Iris pigment epithelial cell (primary cell): ENCODE measurements around the gene JPH3.
"Not testable (repeated sequence)": the region's sequence is repeated elsewhere in the genome, so short reads cannot be mapped to it uniquely, and the experiment has no call there.

ENCODE experiments used
- DNase-seq: peaks from one replicate; pipeline ENCODE4 v3.0.0-alpha.2; 2011; ENCODE audit warnings: low read depth

The JPH3 gene

GRCh38 chr16:87654826-87655225, 52.5 kb downstream of the JPH3 start:
- no peak for DNase-seq

- DNase-seq, result peak; percentile 18
These were observed 54.0 kb downstream of the JPH3 start for GRCh38 chr16:87656328-87656727.

DNA sequence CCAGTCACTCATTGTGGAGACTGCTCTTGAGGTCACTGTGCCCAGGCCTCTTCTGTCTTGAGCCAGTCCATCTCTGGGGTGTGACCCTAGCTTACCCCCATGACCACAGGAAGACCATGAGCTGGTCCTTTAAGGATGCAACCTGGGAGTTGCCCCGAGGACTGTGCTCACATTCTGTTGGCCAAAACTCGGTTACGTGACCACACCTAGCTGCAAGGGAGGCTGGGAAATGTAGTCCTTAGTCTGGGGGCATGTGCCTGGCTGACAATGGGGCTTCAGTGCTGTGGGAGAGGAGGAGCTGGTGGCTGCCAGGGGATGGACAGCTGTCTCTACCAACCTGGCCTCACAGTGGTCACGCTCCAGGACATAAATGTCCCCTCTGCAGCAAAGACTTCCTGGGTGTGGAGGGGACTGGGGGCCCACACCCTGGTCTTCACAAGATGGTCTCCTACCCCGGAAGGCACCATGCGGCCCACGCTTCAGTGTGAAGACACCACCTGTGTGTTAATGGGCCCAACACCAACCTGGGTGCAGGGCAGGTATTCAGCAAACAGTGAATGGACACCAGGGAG, 55.4 kb downstream of the JPH3 start:
- peak; percentile 24 for DNase-seq

DNA sequence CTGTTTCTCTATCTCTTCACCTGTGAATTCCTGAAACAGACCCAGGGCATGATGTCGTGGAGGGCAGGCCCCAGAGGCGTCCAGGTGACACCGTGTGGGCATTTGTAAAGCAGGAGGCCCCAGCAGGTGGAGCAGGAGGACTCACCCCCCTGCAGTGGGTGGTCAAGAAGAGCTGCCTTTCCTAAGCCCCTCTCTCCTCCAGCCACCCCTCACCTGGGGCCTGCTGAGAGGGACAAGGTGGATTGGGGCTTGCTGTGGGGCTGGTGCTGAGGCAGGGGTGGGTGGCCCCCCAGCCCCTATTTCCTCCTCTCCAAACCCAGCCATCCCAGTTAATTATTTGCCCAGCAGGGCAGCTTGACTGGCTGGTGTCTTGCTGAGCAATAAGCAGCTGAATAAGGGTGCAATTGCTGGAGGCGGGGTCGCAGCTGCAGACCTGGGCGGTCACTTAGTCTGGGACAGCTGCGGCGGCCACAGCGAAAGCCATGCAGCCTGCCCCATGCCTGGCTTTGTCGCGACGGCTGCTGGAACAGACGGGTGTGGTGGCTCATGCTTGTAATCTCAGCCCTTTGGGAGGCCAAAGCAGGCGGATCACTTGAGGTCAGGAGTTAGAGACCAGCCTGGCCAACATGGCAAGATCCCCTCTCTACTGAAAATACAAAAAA, 56.4 kb downstream of the JPH3 start:
- no peak for DNase-seq

DNA sequence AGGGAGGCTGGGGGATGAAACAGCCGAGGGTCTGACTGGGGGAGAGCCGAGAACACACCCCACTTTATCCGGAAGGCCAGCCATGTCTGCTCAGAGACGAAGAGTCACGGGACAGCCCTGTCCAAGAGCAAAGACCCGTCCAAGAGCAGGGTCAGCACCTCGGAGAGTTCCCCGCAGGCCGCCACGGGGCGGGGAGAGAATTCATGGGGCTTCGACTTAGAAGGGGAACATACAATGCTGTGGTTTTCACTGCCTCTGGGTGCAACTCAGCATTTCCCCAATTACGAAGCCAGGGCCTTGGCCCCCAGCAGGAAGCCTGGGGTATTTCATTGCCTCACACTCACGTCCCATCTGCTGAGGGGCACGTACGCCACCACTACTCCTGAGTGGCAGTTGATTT, 59.3 kb downstream of the JPH3 start:
- peak; percentile 51 for DNase-seq

DNA sequence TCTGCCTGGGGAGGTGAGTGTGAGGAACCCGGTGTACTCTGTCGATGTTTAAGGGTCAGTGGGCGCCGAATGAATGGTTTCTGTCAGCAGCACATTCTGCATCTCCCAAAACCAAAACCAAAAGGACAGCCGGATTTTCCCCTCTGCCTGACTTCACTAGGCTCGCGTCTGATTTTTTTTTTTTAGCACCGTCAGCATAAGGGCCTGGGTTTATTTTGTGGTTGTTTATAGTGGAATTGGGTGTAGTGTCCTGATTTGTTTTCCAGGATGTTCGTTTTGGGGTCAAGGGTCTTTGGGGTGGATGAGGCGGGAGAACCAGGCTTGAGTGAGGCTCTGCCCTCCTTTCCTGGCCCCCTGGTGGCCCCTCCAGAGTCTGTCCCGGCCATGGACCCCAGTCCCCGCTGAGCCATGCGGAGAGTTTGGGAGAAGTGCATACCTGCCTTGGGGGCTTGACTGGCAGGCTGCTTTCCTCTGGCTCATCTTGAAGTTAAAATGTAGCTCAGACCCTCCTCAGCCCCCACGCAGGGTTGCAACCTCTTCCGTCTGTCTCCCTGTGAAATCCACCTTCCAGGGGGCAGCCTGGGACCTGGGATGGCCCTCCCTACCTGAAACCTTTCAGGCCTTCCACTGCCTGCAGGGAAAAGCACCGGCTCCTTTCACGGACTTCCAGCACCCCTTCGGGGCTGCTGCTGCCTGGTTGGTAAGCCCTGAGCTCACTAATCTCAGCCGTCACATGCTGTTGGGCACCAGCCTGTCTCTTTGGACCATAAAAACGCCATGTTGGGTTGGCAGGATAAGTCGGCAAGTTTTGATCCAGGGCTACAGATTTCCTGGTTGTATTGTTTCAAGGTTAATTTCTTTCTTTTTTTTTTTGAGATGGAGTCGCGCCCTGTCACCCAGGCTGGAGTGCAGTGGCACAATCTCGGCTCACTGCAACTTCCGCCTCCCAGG, 60.2 kb downstream of the JPH3 start:
- no peak for DNase-seq

- DNase-seq, result no peak
These were observed 62.5 kb downstream of the JPH3 start for GRCh38 chr16:87664792-87665191.

- no peak for DNase-seq
These were observed 62.9 kb downstream of the JPH3 start for GRCh38 chr16:87665193-87665592.

GRCh38 chr16:87666919-87667318, 64.6 kb downstream of the JPH3 start:
- DNase-seq, result no peak

DNA sequence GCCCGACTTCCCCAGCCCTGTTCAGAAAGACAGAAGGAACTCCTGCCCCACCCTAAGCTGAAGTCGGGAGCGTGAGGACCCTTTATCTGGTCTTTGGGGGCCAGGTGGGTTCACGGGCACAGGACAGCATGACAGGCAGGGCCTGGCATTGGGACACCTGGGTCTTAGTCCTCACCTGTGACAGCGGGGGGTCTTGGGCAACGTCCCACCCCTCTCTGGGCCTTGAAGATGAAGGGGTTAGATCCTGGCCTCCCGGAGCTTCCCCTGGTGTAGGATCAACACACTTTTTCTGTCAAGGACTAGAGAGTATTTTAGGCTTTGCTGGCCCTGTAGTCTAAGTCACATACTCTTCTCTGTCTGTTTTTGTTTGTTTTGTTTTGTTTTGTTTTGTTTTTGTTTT, 65.1 kb downstream of the JPH3 start:
- DNase-seq, result no peak

DNA sequence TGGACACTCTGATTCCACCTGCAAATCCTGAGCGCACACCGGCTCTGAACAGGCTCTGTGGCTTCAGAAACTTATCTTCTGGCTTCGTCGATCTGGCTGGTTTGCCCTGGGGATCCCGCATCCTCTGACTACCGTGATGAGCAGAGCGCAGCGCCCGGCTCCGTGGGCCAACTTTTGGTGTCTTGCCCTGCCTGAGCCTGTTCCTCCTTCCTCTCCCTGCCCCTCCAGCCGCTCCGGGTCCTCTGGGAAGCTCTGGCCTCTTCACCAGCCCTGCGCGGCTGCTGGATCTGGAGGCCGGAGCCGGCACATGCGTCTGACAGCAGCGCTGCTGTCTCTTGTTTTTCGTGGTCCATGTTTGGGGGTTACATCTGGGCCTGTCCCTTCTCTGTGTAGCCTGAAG, 65.6 kb downstream of the JPH3 start:
- no peak for DNase-seq

GRCh38 chr16:87669672-87670071, 67.4 kb downstream of the JPH3 start:
- DNase-seq, result no peak

DNA sequence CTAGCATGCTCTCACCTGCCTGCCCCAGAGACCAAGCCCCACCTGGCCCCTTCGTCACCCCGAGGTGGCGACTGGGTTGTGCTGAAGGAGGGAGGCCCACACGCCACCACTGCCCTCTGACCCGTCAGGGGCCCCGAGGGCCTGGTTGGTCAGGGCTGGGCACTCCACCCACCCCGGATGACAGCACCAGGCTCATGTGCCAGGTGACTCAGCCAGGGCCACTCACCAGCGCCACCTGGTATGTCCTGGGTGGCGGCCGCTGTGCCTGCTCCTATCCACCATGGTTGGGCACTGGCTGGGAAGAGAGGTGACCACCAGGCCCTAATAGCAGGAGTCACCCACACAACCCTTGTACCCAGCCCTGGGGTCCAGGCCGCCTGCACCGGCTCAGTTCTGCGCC, 68.9 kb downstream of the JPH3 start:
- no peak for DNase-seq

GRCh38 chr16:87671715-87672270, 69.5 kb downstream of the JPH3 start:
- DNase-seq, result no peak

GRCh38 chr16:87674419-87674818, 72.1 kb downstream of the JPH3 start:
- no peak for DNase-seq

GRCh38 chr16:87675111-87675719, 72.9 kb downstream of the JPH3 start:
- DNase-seq, result no peak

GRCh38 chr16:87677830-87678229, 75.5 kb downstream of the JPH3 start:
- no peak for DNase-seq

DNA sequence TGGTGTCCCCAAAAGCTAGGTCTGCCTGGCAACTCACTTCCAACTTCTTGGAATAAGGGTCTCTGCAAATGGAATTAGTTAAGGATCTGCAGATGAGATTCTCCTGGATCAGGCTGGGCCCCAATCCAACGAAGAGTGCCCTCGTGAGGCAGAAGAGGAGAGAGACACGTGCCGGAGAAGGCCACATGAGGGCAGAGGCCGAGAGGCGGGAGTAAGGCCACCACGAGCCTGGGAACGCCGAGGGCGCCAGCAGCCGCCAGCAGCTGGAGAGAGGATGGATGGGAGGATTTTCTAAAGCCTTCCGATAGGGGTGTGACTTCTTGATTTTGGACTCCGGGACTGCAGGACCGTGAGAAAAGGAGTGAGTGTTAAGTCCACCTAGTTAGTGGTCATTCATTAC, 76.3 kb downstream of the JPH3 start:
- DNase-seq, result no peak

DNA sequence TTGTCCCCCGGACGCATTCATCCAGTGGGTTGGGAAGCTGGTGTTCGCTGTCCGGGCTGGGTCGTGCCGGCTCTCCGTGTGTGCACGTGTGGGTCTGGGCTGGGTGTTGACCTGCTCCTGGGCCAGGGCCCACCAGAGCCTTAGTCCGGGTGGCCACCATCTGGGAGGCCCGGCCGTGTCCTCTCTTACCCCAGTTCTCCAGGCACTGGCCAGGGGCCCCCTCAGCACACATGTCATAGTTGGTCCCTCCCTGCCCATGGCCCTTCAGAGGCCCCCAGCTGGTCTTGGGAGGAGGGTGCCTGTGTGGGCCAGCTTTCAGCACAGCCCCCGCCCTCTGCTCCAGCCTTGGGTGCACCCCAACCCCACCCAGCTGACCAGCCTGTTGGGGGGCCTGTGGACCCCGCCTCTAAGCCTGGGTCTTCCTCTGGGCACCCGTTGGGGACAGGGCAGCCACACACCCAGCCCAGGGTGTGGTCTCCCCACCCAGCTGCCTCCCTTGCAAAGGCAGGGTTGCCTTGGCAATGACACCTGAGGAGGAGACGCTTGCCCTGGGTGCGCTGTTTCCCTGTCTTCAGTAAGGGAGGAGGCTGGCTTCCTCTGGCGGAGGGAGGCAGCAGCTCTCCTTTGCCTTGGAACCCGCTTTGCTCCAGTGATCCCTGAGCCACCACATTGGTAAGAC, 77.4 kb downstream of the JPH3 start:
- no peak for DNase-seq

- no peak for DNase-seq
These were observed 78.0 kb downstream of the JPH3 start for GRCh38 chr16:87680272-87680644.

DNA sequence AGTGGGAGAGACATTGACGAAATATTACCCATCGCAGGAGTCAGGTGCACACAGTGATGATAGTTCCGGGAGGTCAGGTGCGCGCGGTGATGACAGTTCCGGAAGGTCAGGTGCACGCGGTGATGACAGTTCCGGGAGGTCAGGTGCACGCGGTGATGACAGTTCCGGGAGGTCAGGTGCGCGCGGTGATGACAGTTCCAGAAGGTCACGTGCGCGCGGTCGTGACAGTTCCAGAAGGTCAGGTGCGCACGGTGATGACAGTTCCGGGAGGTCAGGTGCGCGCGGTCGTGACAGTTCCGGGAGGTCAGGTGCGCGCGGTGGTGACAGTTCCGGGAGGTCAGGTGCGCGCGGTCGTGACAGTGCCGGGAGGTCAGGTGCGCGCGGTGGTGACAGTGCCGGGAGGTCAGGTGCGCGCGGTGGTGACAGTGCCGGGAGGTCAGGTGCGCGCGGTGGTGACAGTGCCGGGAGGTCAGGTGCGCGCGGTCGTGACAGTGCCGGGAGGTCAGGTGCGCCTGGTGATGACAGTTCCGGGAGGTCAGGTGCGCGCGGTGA, 78.8 kb downstream of the JPH3 start:
- not testable (repeated sequence) for DNase-seq
